Activated CD4-positive, alpha-beta memory T cell treated with anti-CD3 and anti-CD28 coated beads for 36 hours (primary cell): Measurements from ENCODE around the gene CFI. TPM values are rescaled to one million over a fixed set of nuclear protein-coding genes. Genes with fewer than 3 reads are reported as not detected.

Experiments used
- CTCF ChIA-PET: fragments of 350-600 bp; sonication (Branson Sonifier 250); formaldehyde crosslinking; loops from one replicate; lab custom pipeline; 2021; ENCODE audit warnings: antibody characterized with exemption, inconsistent platforms; lab: Charles Lee
- POLR2A ChIA-PET: fragments of 350-600 bp; sonication (Branson Sonifier 250); formaldehyde crosslinking; loops from one replicate; lab custom pipeline; 2021; ENCODE audit warnings: antibody characterized with exemption; lab: Charles Lee
- DNase-seq: peaks from one replicate; pipeline ENCODE4 v3.0.0-alpha.2; 2020
- H3K27ac Mint-ChIP-seq: one replicate; pipeline ENCODE4 v1.8.0; 2021; ENCODE audit warnings: mixed read lengths
- H3K27me3 Mint-ChIP-seq: one replicate; pipeline ENCODE4 v1.8.0; 2021; ENCODE audit warnings: mixed read lengths
- H3K36me3 Mint-ChIP-seq: one replicate; pipeline ENCODE4 v1.8.0; 2021; ENCODE audit warnings: mixed read lengths
- H3K4me1 Mint-ChIP-seq: one replicate; pipeline ENCODE4 v1.8.0; 2021; ENCODE audit warnings: low read depth, mixed read lengths
- H3K4me3 Mint-ChIP-seq: one replicate; pipeline ENCODE4 v1.8.0; 2021; ENCODE audit warnings: mild to moderate bottlenecking, mixed read lengths
- H3K9me3 Mint-ChIP-seq: one replicate; pipeline ENCODE4 v1.8.0; 2021; ENCODE audit warnings: mixed read lengths
- intact Hi-C: fragments of 100-400 bp; cut with micrococcal nuclease; formaldehyde crosslinking; loops from one replicate; pipeline ENCODE4 v1.15.1; 2023
- total RNA-seq, 2 experiments: library from RNA; stranded (reverse); gene quantifications; one replicate each; pipeline ENCODE4 v1.2.3, GENCODE V29; 2021

The CFI gene
- total RNA-seq, 2 experiments from 2014 or later = 0.46 TPM; not detected in 1

DNA sequence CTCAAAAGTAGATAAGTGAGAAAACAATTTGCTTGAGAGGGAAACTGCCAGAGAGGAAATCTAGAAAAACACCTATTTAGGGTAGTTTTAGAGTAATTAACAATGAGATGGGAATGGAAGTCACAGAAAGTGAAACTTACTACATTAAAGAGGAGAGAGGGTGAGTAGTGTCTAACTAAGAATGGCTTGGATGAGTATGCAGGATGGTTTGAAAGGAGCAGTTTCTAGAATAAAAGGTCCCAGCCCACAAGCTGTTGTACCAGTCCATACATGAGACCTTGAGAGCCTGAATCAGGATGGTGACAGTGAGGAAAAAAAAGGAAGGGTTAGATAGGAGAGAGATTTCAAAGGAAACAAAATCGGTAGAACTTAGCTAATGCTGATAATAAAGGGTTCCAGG is 15.1 kb upstream of the CFI start:
- Mint-ChIP-seq H3K27ac (peak overlapping the region; percentile 96), H3K4me3 (peak overlapping the region; percentile 99), H3K36me3 (peaks cover 46% of the 10 kb centered on the region), H3K4me1 (peaks cover 50% of the 10 kb centered on the region), H3K9me3 (no peaks in the 10 kb centered on the region), H3K27me3 (no peaks in the 10 kb centered on the region)
- CTCF ChIA-PET = interaction anchor here (1.6 to 2.3 kb wide), 3 partner anchors 10 to 384 kb away, joined by 4 to 7 read pairs (median 5); partner anchors contain the start of genes CASP6 and SEC24B
- intact Hi-C loops = loop anchor here (1.0 to 5.0 kb wide), 5 partner anchors 130 to 845 kb away; no protein-coding TSS in a partner anchor
- DNase-seq = no peak
- POLR2A ChIA-PET = interaction anchor here (1.0 kb wide), 1 partner anchor 131 kb away, joined by 3 read pairs; no protein-coding TSS in a partner anchor

DNA sequence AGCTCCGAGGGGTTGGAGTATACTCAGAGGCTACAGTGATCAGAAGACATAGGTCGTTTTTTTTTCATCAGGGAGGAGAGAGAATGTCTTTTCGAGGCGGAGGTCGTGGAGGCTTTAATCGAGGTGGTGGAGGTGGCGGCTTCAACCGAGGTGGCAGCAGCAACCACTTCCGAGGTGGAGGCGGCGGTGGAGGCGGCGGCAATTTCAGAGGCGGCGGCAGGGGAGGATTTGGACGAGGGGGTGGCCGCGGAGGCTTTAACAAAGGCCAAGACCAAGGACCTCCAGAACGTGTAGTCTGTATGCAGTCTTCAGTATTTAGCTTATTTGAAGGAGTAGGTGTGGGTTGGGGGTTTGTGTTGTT is 14.3 kb upstream of the CFI start:
- intact Hi-C loops = loop anchor here (2.0 to 5.0 kb wide), 3 partner anchors 481 to 844 kb away; no protein-coding TSS in a partner anchor
- Mint-ChIP-seq H3K9me3 (no peaks in the 10 kb centered on the region), H3K4me1 (peaks cover 45% of the 10 kb centered on the region), H3K27ac (peak overlapping the region; percentile 96), H3K4me3 (peak overlapping the region; percentile 99), H3K36me3 (peaks cover 39% of the 10 kb centered on the region), H3K27me3 (no peaks in the 10 kb centered on the region)
- DNase-seq = peak; percentile 69
- ChIA-PET POLR2A (no interaction called here), CTCF (interaction anchor here (1.6 to 2.3 kb wide), 3 partner anchors 11 to 383 kb away, joined by 4 to 7 read pairs (median 5); partner anchors contain the start of genes CASP6 and SEC24B)

DNA sequence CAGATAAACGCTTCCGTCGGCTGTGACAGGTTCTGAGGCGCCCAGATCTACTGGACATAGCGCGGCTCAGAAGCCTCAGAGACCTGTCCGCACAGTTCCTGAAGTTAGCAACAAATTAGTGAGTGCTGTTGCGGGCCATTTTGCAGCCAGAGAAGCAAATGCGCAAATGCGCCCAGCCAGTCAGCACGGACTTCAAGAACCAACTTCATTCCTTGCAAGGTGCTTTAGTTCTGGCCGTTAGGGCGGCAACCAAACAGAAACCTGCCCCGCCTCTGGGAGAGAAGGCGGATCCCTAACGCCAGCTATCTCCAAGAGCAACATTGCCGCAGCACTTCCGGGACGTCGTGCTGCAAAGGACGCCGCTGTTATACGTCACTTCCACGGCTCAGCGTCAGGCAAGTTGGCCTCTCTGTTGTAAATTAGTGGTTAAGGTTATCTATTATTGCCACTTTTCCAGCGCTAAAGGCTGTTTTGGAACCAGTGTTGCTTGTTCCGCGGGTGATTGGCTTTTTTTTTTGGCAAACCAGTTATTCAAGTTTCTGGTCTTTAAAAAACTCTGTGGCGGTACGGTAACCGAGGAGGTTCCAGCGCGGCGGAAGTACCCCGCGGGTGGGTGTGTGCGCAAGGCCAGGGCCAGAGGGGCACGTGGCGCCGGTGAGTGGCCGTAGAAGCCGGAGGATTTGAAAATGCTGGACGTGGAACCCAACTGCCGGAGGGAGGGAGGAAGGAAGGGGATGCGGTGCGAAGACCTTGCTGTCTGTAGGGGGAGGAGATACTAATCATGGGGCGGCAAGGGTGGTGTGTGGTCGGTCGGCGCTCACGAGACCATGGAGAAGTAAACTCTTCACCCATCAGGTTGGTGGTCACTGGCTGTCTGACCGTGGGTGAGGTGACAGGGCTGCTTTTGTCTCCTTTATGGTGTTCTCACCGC is 13.6 kb upstream of the CFI start, which contains the start of gene GAR1:
Gene GAR1, plus strand, starts transcription at position 612 of the 931 bp plus-strand sequence. CDS start 403 bp downstream, outside the sequence.
- Mint-ChIP-seq H3K36me3 (peaks cover 34% of the 10 kb centered on the region), H3K4me1 (peaks cover 39% of the 10 kb centered on the region), H3K4me3 (peak within 1 kb of the TSS; percentile 99), H3K27me3 (no peaks in the 10 kb centered on the region), H3K27ac (peak within 1 kb of the TSS; percentile 96), H3K9me3 (no peaks in the 10 kb centered on the region)
- intact Hi-C loops = loop anchor here (1.0 to 5.0 kb wide), 8 partner anchors 85 to 843 kb away; partner anchors contain the start of genes CASP6, PLA2G12A and SEC24B
- peak; percentile 94 for DNase-seq
- CTCF ChIA-PET = interaction anchor here (0.7 to 2.3 kb wide), 6 partner anchors 11 to 481 kb away, joined by 3 to 8 read pairs (median 4); partner anchors contain the start of genes CASP6, MCUB and SEC24B
- POLR2A ChIA-PET = interaction anchor here (1.0 kb wide), 1 partner anchor 382 kb away, joined by 4 read pairs; the partner anchor contains the start of gene SEC24B

DNA sequence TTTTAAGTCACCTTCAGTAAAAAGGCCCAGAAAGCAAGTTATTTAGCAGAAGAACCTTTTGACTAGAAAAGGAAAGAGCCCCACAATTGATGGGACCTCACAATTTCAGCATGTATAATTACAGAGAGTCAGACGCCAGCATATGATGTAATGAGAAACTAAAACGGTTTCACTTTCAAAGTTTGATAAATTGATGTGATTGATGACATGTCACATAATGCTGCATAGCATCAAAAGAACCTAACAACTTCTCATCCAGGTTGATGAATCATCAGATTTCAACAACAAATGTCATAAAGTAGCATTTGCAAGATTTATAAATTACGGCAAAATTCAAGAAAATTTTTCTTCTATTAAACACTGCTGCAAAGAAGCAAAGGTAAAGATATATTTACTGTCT is 9.9 kb upstream of the CFI start:
- Mint-ChIP-seq H3K27ac (no peak overlapping the region), H3K4me1 (peaks cover 13% of the 10 kb centered on the region), H3K36me3 (peaks cover 3% of the 10 kb centered on the region), H3K4me3 (no peak overlapping the region), H3K9me3 (no peaks in the 10 kb centered on the region), H3K27me3 (no peaks in the 10 kb centered on the region)
- POLR2A ChIA-PET = no interaction called here
- CTCF ChIA-PET = no interaction called here
- intact Hi-C loops = no loop called here
- no peak for DNase-seq

DNA sequence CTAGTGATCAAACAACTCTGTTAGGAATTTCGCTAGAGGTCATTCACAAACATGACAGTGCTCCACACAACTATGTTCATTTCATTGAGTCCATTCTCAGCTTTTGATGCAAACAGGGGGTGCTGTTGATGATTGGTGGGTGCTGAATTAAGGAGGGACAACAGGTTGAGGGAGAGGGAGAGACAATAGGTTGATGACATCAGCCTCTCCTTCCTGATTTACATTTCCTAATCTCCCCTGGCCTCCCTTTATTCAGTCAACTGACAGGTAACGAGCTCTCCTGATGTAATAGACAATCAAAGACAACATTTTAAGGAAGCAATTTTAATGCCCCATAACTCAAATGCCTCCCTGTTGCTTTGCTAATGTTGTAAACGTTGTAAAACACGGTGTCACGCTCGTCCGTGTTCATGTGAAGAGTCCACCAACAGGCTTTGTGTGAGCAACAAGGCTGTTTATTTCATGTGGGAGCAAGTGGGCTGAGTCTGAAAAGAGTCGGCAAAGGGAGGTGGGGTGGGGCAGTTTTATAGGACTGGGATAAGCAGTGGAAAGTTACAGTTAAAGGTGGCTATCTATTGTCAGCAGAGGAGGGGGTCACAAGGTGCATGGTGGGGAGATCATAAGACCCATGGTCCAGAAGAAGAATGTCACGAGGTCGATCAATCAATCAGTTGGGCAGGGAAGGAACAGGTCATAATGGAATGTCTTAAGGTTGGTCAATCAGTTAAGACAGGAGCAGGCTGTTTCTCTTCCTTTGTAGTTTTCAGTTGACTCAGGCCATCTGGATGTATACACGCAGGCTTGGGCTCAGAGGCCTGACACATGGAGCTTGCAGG is 9.0 kb upstream of the CFI start:
- intact Hi-C loops = no loop called here
- Mint-ChIP-seq H3K9me3 (no peaks in the 10 kb centered on the region), H3K4me3 (no peak overlapping the region), H3K36me3 (peaks cover 2% of the 10 kb centered on the region), H3K4me1 (peaks cover 6% of the 10 kb centered on the region), H3K27me3 (no peaks in the 10 kb centered on the region), H3K27ac (no peak overlapping the region)
- ChIA-PET POLR2A (no interaction called here), CTCF (no interaction called here)
- DNase-seq = no peak

DNA sequence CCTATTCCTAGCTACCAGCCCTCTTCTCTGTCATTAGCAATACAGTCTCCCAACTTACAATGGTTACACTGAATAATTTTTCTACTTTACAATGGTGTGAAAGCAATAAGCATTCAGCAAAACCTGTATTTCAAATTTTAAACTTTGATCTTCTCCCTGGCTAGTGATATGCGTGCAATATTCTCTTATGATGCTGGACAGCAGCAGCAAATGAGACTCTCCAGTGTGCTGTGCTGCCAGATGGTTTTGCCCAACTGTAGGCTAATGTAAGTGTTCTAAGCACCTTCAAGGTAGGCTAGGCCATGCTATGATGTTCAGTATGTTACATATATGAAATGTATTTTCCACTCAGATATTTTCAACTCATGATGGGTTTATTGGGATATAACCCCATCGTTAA is 7.9 kb upstream of the CFI start:
- Mint-ChIP-seq H3K9me3 (no peaks in the 10 kb centered on the region), H3K4me1 (peaks cover 4% of the 10 kb centered on the region), H3K27me3 (peaks cover 3% of the 10 kb centered on the region), H3K27ac (no peak overlapping the region), H3K4me3 (no peak overlapping the region), H3K36me3 (no peaks in the 10 kb centered on the region)
- DNase-seq = no peak
- intact Hi-C loops = no loop called here
- ChIA-PET CTCF (no interaction called here), POLR2A (no interaction called here)

DNA sequence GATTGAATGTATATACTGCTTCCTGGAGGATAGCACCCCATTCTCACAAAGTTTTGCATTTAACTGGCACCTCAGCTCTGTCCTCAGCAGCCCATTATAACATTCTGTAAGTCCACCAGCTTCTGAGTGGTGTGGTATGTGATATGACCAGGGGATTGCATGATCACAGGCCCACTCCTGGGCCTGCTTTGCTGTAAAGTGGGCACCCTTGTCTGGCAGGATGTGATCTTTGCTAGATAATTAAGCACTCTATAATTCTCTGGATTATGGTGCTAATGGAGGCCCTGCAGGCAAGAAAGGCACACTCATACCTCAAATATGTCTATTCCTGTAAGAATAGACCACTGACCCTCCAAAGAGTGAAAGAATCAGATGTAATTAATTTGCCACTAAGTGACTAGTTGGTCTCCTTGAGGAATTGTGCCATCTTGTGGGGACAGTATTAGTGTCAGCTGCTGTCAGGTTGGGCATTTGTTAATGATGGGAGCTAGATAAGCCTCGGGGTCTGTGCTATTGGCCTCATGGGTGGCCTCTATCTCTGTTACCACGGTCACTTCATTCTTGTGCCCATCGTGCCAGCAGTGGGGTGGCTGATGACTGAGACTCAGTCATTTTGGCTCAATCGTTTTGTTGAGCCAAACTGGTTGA is 2.2 kb upstream of the CFI start:
- Mint-ChIP-seq H3K9me3 (no peaks in the 10 kb centered on the region), H3K27me3 (peaks cover 3% of the 10 kb centered on the region), H3K36me3 (no peaks in the 10 kb centered on the region), H3K4me3 (no peak overlapping the region), H3K27ac (no peak overlapping the region), H3K4me1 (no peaks in the 10 kb centered on the region)
- intact Hi-C loops = loop anchor here (1.0 to 5.0 kb wide), 2 partner anchors 102 to 382 kb away; partner anchors contain the start of gene CASP6
- DNase-seq = peak; percentile 16
- ChIA-PET CTCF (interaction anchor here (0.6 to 1.1 kb wide), 6 partner anchors 103 to 384 kb away, joined by 3 to 4 read pairs (median 4); no protein-coding TSS in a partner anchor), POLR2A (no interaction called here)

DNA sequence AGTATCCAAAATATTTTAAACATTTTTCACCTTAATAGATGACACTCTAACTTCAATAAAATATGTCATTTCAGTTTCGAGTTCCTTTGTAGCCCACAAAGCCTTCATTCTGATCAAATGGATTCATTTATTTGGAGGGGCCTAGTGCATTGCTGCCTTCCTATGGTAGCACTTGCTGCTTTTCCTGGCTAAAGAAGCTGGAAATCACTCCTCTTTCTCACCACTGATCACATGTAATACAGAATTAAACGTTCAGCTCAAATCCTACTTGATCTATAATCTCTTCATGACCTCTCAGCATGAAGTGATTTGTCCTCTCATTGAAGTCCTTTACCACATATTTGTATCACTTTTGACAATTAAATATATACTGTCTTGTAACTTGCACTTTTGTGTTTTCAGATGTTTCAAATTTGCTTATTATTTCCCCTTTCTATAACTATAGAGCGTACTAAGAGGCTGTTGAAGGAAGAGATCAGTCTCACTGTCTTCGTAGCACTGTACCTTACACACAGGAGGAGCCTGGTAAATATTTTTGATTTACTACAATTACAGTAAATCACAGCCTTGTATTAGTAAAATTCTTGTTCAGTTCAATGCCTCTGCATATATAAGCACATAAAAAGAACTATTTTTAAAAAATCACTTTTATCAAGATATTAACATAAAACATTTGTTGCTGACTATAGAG is 555 bp downstream of the CFI start:
- Mint-ChIP-seq H3K27ac (no peak overlapping the region), H3K27me3 (peaks cover 3% of the 10 kb centered on the region), H3K36me3 (no peaks in the 10 kb centered on the region), H3K9me3 (peaks cover 5% of the 10 kb centered on the region), H3K4me3 (no peak overlapping the region), H3K4me1 (no peaks in the 10 kb centered on the region)
- no peak for DNase-seq
- intact Hi-C loops = loop anchor here (5.0 kb wide), 1 partner anchor 99 kb away; the partner anchor contains the start of gene CASP6
- ChIA-PET CTCF (no interaction called here), POLR2A (no interaction called here)

DNA sequence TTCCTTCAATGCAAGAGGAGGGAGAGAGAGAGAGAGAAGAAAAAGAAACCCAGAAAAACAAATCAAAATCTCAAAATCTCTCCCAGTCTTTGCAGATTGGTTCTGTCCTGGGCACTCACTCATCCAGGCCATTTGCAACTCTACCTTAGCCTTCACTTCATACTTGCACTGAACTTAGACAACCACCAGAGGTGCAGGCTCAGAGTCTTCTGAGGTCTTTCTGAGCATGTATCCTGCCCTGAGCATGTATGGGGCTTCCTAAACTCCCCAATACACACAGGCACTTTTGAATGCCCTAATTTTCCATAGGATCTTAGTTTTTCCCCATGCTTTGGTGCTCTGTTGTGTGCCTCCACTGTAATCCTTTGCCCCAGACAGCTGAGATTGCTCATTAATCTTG is 2.9 kb downstream of the CFI start:
- Mint-ChIP-seq H3K27ac (no peak overlapping the region), H3K4me3 (no peak overlapping the region), H3K4me1 (no peaks in the 10 kb centered on the region), H3K27me3 (peaks cover 4% of the 10 kb centered on the region), H3K36me3 (peaks cover 7% of the 10 kb centered on the region), H3K9me3 (peaks cover 18% of the 10 kb centered on the region)
- POLR2A ChIA-PET = no interaction called here
- CTCF ChIA-PET = no interaction called here
- DNase-seq = no peak
- intact Hi-C loops = no loop called here

DNA sequence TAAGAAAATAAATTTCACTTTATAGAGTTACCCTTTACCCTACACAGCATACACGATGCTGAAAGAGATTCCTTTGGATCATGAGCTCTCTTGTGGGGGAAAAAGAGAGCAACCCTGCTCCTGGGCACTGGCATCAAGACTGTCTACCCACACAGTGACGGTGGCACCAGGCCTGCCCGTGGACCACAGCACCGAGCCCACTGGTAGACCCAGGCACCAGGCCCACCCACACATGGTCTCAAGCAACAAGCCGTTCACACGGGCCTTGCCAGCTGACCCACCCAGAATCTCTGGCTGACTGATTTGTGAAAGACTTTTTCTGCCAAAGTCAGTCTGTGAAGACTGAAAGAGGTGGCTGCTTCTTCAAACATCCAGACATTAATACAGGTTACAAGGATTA is 6.7 kb downstream of the CFI start:
- ChIA-PET CTCF (no interaction called here), POLR2A (no interaction called here)
- no peak for DNase-seq
- peaks cover 6% of the 10 kb centered on the region for H3K27me3 Mint-ChIP-seq
- no peak overlapping the region for H3K27ac Mint-ChIP-seq
- H3K4me3 Mint-ChIP-seq = no peak overlapping the region
- intact Hi-C loops = no loop called here
- peaks cover 10% of the 10 kb centered on the region for H3K36me3 Mint-ChIP-seq
- H3K9me3 Mint-ChIP-seq = peaks cover 19% of the 10 kb centered on the region
- H3K4me1 Mint-ChIP-seq = no peaks in the 10 kb centered on the region

DNA sequence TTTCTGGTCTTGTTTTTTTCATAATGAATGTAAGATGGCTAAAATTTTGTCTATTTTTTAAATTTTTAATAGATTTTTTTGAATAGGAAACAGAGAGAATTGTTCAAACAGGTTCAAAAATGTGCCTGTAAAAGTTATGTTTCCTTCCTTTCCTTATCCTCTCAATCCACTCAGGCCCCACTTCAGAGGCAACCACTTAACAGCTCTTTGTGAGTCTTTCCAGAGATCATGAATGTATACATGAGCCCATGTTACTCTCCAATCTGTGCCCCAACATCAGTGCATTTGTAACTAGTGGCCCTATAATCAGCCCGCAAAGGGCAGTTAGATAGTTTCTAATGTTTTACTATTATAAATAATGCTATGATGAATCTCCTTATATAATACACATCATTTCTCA is 14.0 kb downstream of the CFI start:
- no peaks in the 10 kb centered on the region for H3K9me3 Mint-ChIP-seq
- no peaks in the 10 kb centered on the region for H3K27me3 Mint-ChIP-seq
- no peak overlapping the region for H3K4me3 Mint-ChIP-seq
- DNase-seq = no peak
- H3K27ac Mint-ChIP-seq = no peak overlapping the region
- POLR2A ChIA-PET = no interaction called here
- no peaks in the 10 kb centered on the region for H3K4me1 Mint-ChIP-seq
- intact Hi-C loops = no loop called here
- no peaks in the 10 kb centered on the region for H3K36me3 Mint-ChIP-seq
- CTCF ChIA-PET = no interaction called here
